ENCODE data around the gene MTMR12. TPM values are rescaled to one million over a fixed set of nuclear protein-coding genes. Genes with fewer than 3 reads are reported as not detected.
"Not testable (repeated sequence)": the region's sequence is repeated elsewhere in the genome, so short reads cannot be mapped to it uniquely, and the experiment has no call there.

The MTMR12 gene
- total RNA-seq, 1 donor from 2014 or later: 16.9 TPM

- peak; percentile 58 for ATAC-seq
These were observed 15.3 kb downstream of the MTMR12 start for GRCh38 chr5:32297181-32298058.

- ATAC-seq: not testable (repeated sequence)
These were observed 16.6 kb downstream of the MTMR12 start for GRCh38 chr5:32295966-32296772.

GRCh38 chr5:32291591-32291990 lies 21.1 kb downstream of the MTMR12 start:
- ATAC-seq: no peak

- ATAC-seq: no peak
These were observed 21.8 kb downstream of the MTMR12 start for GRCh38 chr5:32290922-32291321.

GRCh38 chr5:32290501-32290900 lies 22.2 kb downstream of the MTMR12 start:
- not testable (repeated sequence) for ATAC-seq

GRCh38 chr5:32289986-32290385 lies 22.8 kb downstream of the MTMR12 start:
- not testable (repeated sequence) for ATAC-seq

GRCh38 chr5:32288135-32288534 lies 24.6 kb downstream of the MTMR12 start:
- not testable (repeated sequence) for ATAC-seq

- not testable (repeated sequence) for ATAC-seq
These were observed 25.2 kb downstream of the MTMR12 start for GRCh38 chr5:32287525-32287924.

- ATAC-seq: peak; percentile 19
These were observed 27.1 kb downstream of the MTMR12 start for GRCh38 chr5:32285510-32286138.

- peak; percentile 97 for ATAC-seq
These were observed 29.0 kb downstream of the MTMR12 start for GRCh38 chr5:32283539-32284377.

GRCh38 chr5:32283061-32283460 lies 29.7 kb downstream of the MTMR12 start:
- ATAC-seq: no peak

GRCh38 chr5:32282633-32283032 lies 30.1 kb downstream of the MTMR12 start:
- ATAC-seq: no peak

GRCh38 chr5:32281378-32282133 lies 31.2 kb downstream of the MTMR12 start:
- ATAC-seq: not testable (repeated sequence)

GRCh38 chr5:32280656-32281081 lies 32.1 kb downstream of the MTMR12 start:
- ATAC-seq: no peak

- no peak for ATAC-seq
These were observed 33.0 kb downstream of the MTMR12 start for GRCh38 chr5:32279786-32280185.

- ATAC-seq: no peak
These were observed 33.5 kb downstream of the MTMR12 start for GRCh38 chr5:32279223-32279622.

- no peak for ATAC-seq
These were observed 34.3 kb downstream of the MTMR12 start for GRCh38 chr5:32278406-32278805.

GRCh38 chr5:32277798-32278197 lies 34.9 kb downstream of the MTMR12 start:
- no peak for ATAC-seq

GRCh38 chr5:32276173-32276853 lies 36.4 kb downstream of the MTMR12 start:
- ATAC-seq: peak; percentile 75

- ATAC-seq: no peak
These were observed 37.4 kb downstream of the MTMR12 start for GRCh38 chr5:32275396-32275741.
